RWPE2 (cell line): ENCODE results near the gene GMDS.
A peak's percentile ranks its signal among the peaks of the same experiment; 100 is the strongest.

Source experiments
- ATAC-seq: fragments of 200-7000 bp; cut with Tn5 transposase; 3 replicates; pipeline ENCODE4 v1.9.1; 2021; ENCODE audit warnings: low read depth
- DNase-seq: peaks from one replicate; pipeline ENCODE4 v3.0.0-alpha.2; 2020; ENCODE audit warnings: low spot score
- H3K27ac ChIP-seq: fragments of 450-650 bp; 2 replicates; pipeline ENCODE4 v1.5.1; 2017; ENCODE audit warnings: mild to moderate bottlenecking; ENCODE audit not compliant: poor library complexity, severe bottlenecking
- H3K27me3 ChIP-seq: fragments of 250-450 bp; sonication (Bioruptor Pico); 2 replicates; pipeline ENCODE4 v1.5.1; 2021; ENCODE audit warnings: mild to moderate bottlenecking, moderate library complexity; ENCODE audit not compliant: insufficient read depth, poor library complexity, severe bottlenecking
- H3K36me3 ChIP-seq: fragments of 250-450 bp; sonication (Bioruptor Pico); 2 replicates; pipeline ENCODE4 v1.5.1; 2020; ENCODE audit warnings: low read depth, mild to moderate bottlenecking, moderate library complexity
- H3K4me1 ChIP-seq: fragments of 250-450 bp; sonication (Bioruptor Pico); 2 replicates; pipeline ENCODE4 v1.5.1; 2021; ENCODE audit warnings: mild to moderate bottlenecking, moderate library complexity; ENCODE audit not compliant: insufficient read depth, poor library complexity, severe bottlenecking
- H3K4me3 ChIP-seq: fragments of 250-450 bp; sonication (Bioruptor Pico); 2 replicates; pipeline ENCODE4 v1.5.1; 2021; ENCODE audit warnings: mild to moderate bottlenecking, moderate library complexity; ENCODE audit not compliant: severe bottlenecking
- H3K9me3 ChIP-seq: fragments of 250-450 bp; sonication (Bioruptor Pico); 2 replicates; pipeline ENCODE4 v1.5.1; 2021; ENCODE audit warnings: mild to moderate bottlenecking, moderate library complexity; ENCODE audit not compliant: severe bottlenecking
- TF ChIP-seq, protein P1 (sequence below): fragments of 450-650 bp; IDR thresholded peaks from one replicate; pipeline ENCODE4 v1.5.1; 2017; ENCODE audit warnings: mild to moderate bottlenecking, moderate library complexity; ENCODE audit not compliant: poor library complexity, severe bottlenecking

Gene GMDS

DNA sequence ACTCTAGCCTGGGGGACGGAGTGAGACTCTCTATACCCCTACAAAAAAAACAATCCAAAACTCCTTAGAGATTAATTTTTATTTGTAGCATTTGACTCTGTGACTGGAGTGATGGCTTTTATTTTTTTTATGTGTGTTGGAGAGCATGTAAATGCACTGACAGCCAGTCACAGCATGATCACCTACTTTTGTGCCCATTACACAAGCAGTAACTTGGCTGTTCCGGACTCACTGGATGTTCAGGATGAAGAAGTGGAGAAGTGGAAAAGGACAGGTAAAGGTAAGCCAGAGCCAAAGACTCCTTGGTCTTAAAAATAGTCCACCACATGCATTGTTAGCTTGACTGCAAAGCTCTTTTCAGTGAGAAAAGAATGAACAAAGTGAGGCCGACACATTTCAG, 413.0 kb downstream of the GMDS start:
- H3K27me3 ChIP-seq = no peaks in the 10 kb centered on the region
- ATAC-seq (no peak), DNase-seq (no peak)
- no peaks in the 10 kb centered on the region for H3K4me1 ChIP-seq
- H3K36me3 ChIP-seq = no peaks in the 10 kb centered on the region
- H3K27ac ChIP-seq = no peak overlapping the region
- H3K4me3 ChIP-seq = no peak overlapping the region
- no peaks in the 10 kb centered on the region for H3K9me3 ChIP-seq
- TF ChIP-seq, protein P1, sequence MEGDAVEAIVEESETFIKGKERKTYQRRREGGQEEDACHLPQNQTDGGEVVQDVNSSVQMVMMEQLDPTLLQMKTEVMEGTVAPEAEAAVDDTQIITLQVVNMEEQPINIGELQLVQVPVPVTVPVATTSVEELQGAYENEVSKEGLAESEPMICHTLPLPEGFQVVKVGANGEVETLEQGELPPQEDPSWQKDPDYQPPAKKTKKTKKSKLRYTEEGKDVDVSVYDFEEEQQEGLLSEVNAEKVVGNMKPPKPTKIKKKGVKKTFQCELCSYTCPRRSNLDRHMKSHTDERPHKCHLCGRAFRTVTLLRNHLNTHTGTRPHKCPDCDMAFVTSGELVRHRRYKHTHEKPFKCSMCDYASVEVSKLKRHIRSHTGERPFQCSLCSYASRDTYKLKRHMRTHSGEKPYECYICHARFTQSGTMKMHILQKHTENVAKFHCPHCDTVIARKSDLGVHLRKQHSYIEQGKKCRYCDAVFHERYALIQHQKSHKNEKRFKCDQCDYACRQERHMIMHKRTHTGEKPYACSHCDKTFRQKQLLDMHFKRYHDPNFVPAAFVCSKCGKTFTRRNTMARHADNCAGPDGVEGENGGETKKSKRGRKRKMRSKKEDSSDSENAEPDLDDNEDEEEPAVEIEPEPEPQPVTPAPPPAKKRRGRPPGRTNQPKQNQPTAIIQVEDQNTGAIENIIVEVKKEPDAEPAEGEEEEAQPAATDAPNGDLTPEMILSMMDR = no peak

DNA sequence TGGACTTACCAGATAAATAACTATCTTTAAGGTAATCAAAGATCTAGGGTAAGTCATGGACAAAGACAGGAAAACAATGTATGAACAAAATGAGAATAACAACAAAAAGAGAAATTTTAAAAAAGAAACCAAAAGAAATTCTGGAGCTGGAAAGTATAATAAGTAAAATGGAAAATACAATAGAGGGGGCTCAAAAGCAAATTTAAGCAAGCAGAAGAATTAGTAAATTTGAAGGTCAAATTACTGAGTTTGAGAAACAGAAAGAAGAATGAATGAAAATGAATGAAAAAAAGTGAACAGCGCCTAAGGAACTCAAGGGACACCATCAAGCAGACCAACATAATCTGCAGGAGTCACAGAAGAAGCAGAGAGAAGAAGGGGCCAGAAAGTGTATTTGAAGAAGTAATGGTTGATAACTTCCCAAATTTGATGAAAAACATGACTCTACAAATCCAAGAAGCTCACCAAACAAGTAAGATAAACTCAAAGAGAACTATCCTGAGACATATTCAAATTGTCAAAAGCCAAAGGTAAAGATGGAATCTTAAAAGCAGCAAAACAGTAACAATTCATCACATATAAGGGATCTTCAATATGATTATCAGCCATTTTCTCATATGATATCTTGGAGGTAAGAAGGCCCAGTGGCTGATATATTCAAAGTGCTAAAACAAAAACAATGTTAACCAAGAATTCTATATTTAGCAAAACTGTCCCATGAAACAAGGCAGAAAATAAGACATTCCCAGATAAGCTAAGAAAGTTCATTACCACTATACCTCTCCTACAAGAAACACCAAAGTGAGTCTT, 417.2 kb downstream of the GMDS start:
- Histone ChIP-seq H3K27me3 (no peaks in the 10 kb centered on the region), H3K4me1 (no peaks in the 10 kb centered on the region), H3K4me3 (no peak overlapping the region), H3K36me3 (no peaks in the 10 kb centered on the region), H3K9me3 (no peaks in the 10 kb centered on the region), H3K27ac (no peak overlapping the region)
- ATAC-seq (no peak), DNase-seq (no peak)
- TF ChIP-seq, protein P1 = no peak

DNA sequence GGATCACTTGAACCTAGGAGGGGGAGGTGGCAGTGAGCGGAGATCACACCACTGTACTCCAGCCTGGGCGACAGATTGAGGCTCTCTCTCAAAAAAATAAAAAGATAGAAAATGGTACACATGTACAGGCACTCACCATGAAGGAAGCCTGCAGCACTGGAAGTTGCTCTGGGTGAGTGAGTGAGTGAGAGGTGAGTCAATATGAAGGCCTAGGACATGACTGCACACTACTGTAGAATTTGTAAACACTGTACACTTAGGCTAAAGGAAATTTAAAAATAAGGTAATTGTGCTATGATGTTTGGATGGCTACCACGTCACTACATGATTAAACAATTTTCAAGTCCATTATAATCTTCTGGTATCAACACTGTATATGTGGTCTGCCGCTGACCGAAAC, 419.5 kb downstream of the GMDS start:
- no peak overlapping the region for H3K27ac ChIP-seq
- ATAC-seq (0 out of 3 replicates have a peak, but pooled peaks have one; percentile 31), DNase-seq (no peak)
- H3K36me3 ChIP-seq = no peaks in the 10 kb centered on the region
- no peaks in the 10 kb centered on the region for H3K4me1 ChIP-seq
- TF ChIP-seq, protein P1 = no peak
- no peaks in the 10 kb centered on the region for H3K9me3 ChIP-seq
- no peaks in the 10 kb centered on the region for H3K27me3 ChIP-seq
- H3K4me3 ChIP-seq = no peak overlapping the region

DNA sequence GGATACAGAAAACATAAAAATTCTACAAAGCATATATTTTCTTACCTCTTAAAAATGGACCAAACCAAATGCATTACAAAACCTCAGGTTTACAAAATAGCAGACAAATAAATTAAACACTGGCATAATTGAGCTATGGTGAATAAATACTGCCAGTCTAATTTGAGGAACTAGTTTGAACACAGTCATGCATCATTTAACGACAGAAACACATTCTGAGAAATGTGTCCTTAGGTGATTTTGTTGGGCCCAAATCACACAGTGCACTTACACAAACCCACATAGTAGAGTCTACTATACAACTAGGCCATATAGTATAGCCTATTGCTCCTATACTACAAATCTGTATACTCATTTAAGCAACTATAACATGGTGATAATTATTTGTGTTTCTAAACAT, 420.1 kb downstream of the GMDS start:
- Histone ChIP-seq H3K36me3 (no peaks in the 10 kb centered on the region), H3K4me3 (no peak overlapping the region), H3K4me1 (peaks cover 2% of the 10 kb centered on the region), H3K9me3 (no peaks in the 10 kb centered on the region), H3K27ac (no peak overlapping the region), H3K27me3 (no peaks in the 10 kb centered on the region)
- ATAC-seq (no peak), DNase-seq (no peak)
- TF ChIP-seq, protein P1 = no peak

DNA sequence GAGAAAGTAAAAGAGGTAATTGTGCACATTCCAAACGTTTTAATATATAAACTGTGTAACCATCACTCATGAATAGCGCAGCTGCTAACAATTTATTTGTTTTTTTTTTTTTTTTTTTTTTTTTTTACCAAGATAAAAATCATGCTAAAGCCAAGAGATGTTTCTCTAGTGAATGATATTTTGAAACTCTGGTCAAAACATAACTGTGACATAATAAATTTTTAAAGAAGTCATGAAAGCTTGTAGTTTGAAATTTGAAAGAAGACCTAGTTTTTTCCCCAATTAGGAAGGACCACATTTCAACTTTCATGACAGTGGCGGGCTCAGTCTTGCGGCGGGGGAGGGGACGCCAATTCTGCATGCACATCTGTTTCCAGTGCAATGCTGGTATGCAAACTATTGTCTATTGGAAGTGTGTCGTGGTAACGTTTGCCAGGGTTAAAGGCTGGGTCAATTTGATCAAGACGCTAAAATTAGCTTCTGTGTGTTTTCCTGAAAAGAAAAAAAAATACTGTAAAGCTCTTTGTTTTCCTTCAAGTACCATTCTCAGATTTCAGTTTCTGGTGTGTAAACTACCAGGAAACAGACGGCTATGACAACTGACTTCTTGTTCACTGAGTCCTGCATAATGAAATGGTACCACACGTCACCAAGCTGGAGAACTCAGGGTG, 423.8 kb downstream of the GMDS start:
- Histone ChIP-seq H3K27ac (no peak overlapping the region), H3K9me3 (no peaks in the 10 kb centered on the region), H3K36me3 (no peaks in the 10 kb centered on the region), H3K4me3 (no peak overlapping the region), H3K27me3 (no peaks in the 10 kb centered on the region), H3K4me1 (peaks cover 6% of the 10 kb centered on the region)
- ATAC-seq = no peak
- DNase-seq = no peak
- TF ChIP-seq, protein P1 = no peak
